Activated CD4-positive, alpha-beta T cell treated with anti-CD3 and anti-CD28 coated beads, Interleukin-2, amount 10 ng/mL, durations not matched to agents 24 days and 14 days (primary cell): ENCODE measurements around the gene SERPINB13. TPM values are rescaled to one million over a fixed set of nuclear protein-coding genes. Genes with fewer than 3 reads are reported as not detected.
"Not testable (repeated sequence)": the region's sequence is repeated elsewhere in the genome, so short reads cannot be mapped to it uniquely, and the experiment has no call there.

Experiments used
- DNase-seq: peaks from one replicate; pipeline ENCODE4 v3.0.0; 2022
- H3K27ac Mint-ChIP-seq: one replicate; pipeline ENCODE4 v1.8.0; 2022; ENCODE audit warnings: mild to moderate bottlenecking, mixed read lengths
- H3K27me3 Mint-ChIP-seq: one replicate; pipeline ENCODE4 v1.8.0; 2022; ENCODE audit warnings: mixed read lengths
- H3K36me3 Mint-ChIP-seq: one replicate; pipeline ENCODE4 v1.8.0; 2022; ENCODE audit warnings: low read depth, mild to moderate bottlenecking, mixed read lengths
- H3K4me1 Mint-ChIP-seq: one replicate; pipeline ENCODE4 v1.8.0; 2021; ENCODE audit warnings: mixed read lengths
- H3K4me3 Mint-ChIP-seq: one replicate; pipeline ENCODE4 v1.8.0; 2022; ENCODE audit warnings: mild to moderate bottlenecking, moderate library complexity, mixed read lengths
- H3K9me3 Mint-ChIP-seq: one replicate; pipeline ENCODE4 v1.8.0; 2021; ENCODE audit warnings: mixed read lengths
- intact Hi-C: fragments of 100-400 bp; cut with micrococcal nuclease; formaldehyde crosslinking; loops from one replicate; pipeline ENCODE4 v1.15.1; 2023
- total RNA-seq: library from RNA; stranded (reverse); gene quantifications from 2 replicates; pipeline ENCODE4 v1.2.3, GENCODE V29; 2022

Gene SERPINB13
- total RNA-seq, 1 donor from 2014 or later, result not detected

- no peaks in the 10 kb centered on the region for H3K36me3 Mint-ChIP-seq
Measured at GRCh38 chr18:63604791-63605567, 17.8 kb downstream of the SERPINB13 start.

GRCh38 chr18:63606526-63606925 is 19.4 kb downstream of the SERPINB13 start:
- H3K4me3 Mint-ChIP-seq, result no peak overlapping the region
- H3K36me3 Mint-ChIP-seq, result no peaks in the 10 kb centered on the region
- intact Hi-C loops, result no loop called here
- H3K9me3 Mint-ChIP-seq, result no peaks in the 10 kb centered on the region
- H3K4me1 Mint-ChIP-seq, result no peaks in the 10 kb centered on the region
- no peak for DNase-seq
- no peak overlapping the region for H3K27ac Mint-ChIP-seq
- peaks cover 7% of the 10 kb centered on the region for H3K27me3 Mint-ChIP-seq

More at GRCh38 chr18:63604791-63605567, 17.8 kb downstream of the SERPINB13 start:
- H3K27me3 Mint-ChIP-seq, result peaks cover 4% of the 10 kb centered on the region
- no peak overlapping the region for H3K4me3 Mint-ChIP-seq
- intact Hi-C loops, result no loop called here
- H3K27ac Mint-ChIP-seq, result no peak overlapping the region
- no peaks in the 10 kb centered on the region for H3K9me3 Mint-ChIP-seq
- DNase-seq, result no peak
- H3K4me1 Mint-ChIP-seq, result no peaks in the 10 kb centered on the region

- intact Hi-C loops, result no loop called here
- H3K4me3 Mint-ChIP-seq, result no peak overlapping the region
- peaks cover 6% of the 10 kb centered on the region for H3K27me3 Mint-ChIP-seq
- no peak for DNase-seq
- no peaks in the 10 kb centered on the region for H3K9me3 Mint-ChIP-seq
- no peaks in the 10 kb centered on the region for H3K4me1 Mint-ChIP-seq
- no peaks in the 10 kb centered on the region for H3K36me3 Mint-ChIP-seq
- no peak overlapping the region for H3K27ac Mint-ChIP-seq
Measured at GRCh38 chr18:63613420-63613819, 26.3 kb downstream of the SERPINB13 start.

GRCh38 chr18:63617049-63617914 is 30.1 kb downstream of the SERPINB13 start:
- intact Hi-C loops, result no loop called here
- Mint-ChIP-seq H3K36me3 (no peaks in the 10 kb centered on the region), H3K4me1 (no peaks in the 10 kb centered on the region), H3K4me3 (no peak overlapping the region), H3K9me3 (no peaks in the 10 kb centered on the region), H3K27me3 (peaks cover 2% of the 10 kb centered on the region), H3K27ac (no peak overlapping the region)
- no peak for DNase-seq

GRCh38 chr18:63617915-63618234 is 30.7 kb downstream of the SERPINB13 start:
- Mint-ChIP-seq H3K36me3 (no peaks in the 10 kb centered on the region), H3K4me1 (no peaks in the 10 kb centered on the region), H3K9me3 (peaks cover 2% of the 10 kb centered on the region), H3K27me3 (peaks cover 2% of the 10 kb centered on the region), H3K4me3 (no peak overlapping the region), H3K27ac (no peak overlapping the region)
- intact Hi-C loops, result no loop called here
- DNase-seq, result no peak

- intact Hi-C loops, result no loop called here
- no peak overlapping the region for H3K4me3 Mint-ChIP-seq
- no peaks in the 10 kb centered on the region for H3K4me1 Mint-ChIP-seq
- DNase-seq, result no peak
- H3K27me3 Mint-ChIP-seq, result peaks cover 2% of the 10 kb centered on the region
- H3K27ac Mint-ChIP-seq, result no peak overlapping the region
- H3K36me3 Mint-ChIP-seq, result no peaks in the 10 kb centered on the region
- H3K9me3 Mint-ChIP-seq, result peaks cover 9% of the 10 kb centered on the region
Measured at GRCh38 chr18:63619661-63620060, 32.5 kb downstream of the SERPINB13 start.

- no peak overlapping the region for H3K4me3 Mint-ChIP-seq
- no peak for DNase-seq
- H3K27ac Mint-ChIP-seq, result no peak overlapping the region
- H3K27me3 Mint-ChIP-seq, result no peaks in the 10 kb centered on the region
- H3K4me1 Mint-ChIP-seq, result no peaks in the 10 kb centered on the region
- no peaks in the 10 kb centered on the region for H3K36me3 Mint-ChIP-seq
- peaks cover 24% of the 10 kb centered on the region for H3K9me3 Mint-ChIP-seq
- intact Hi-C loops, result no loop called here
Measured at GRCh38 chr18:63624863-63625262, 37.7 kb downstream of the SERPINB13 start.

- Mint-ChIP-seq H3K27me3 (no peaks in the 10 kb centered on the region), H3K27ac (no peak overlapping the region), H3K36me3 (no peaks in the 10 kb centered on the region), H3K4me1 (no peaks in the 10 kb centered on the region), H3K4me3 (no peak overlapping the region), H3K9me3 (peaks cover 24% of the 10 kb centered on the region)
- intact Hi-C loops, result no loop called here
- DNase-seq, result no peak
Measured at GRCh38 chr18:63626431-63626830, 39.3 kb downstream of the SERPINB13 start.

GRCh38 chr18:63627819-63628218 is 40.7 kb downstream of the SERPINB13 start:
- no peaks in the 10 kb centered on the region for H3K27me3 Mint-ChIP-seq
- DNase-seq, result no peak
- no peak overlapping the region for H3K27ac Mint-ChIP-seq
- intact Hi-C loops, result no loop called here
- H3K4me1 Mint-ChIP-seq, result no peaks in the 10 kb centered on the region
- peaks cover 23% of the 10 kb centered on the region for H3K9me3 Mint-ChIP-seq
- H3K4me3 Mint-ChIP-seq, result no peak overlapping the region
- H3K36me3 Mint-ChIP-seq, result no peaks in the 10 kb centered on the region

- no peak for DNase-seq
- H3K9me3 Mint-ChIP-seq, result no peaks in the 10 kb centered on the region
- H3K4me3 Mint-ChIP-seq, result no peak overlapping the region
- H3K36me3 Mint-ChIP-seq, result no peaks in the 10 kb centered on the region
- intact Hi-C loops, result no loop called here
- no peaks in the 10 kb centered on the region for H3K27me3 Mint-ChIP-seq
- H3K4me1 Mint-ChIP-seq, result no peaks in the 10 kb centered on the region
- no peak overlapping the region for H3K27ac Mint-ChIP-seq
Measured at GRCh38 chr18:63637703-63638102, 50.6 kb downstream of the SERPINB13 start.

GRCh38 chr18:63641157-63641680 is 54.1 kb downstream of the SERPINB13 start:
- DNase-seq, intact Hi-C loops, H3K9me3 Mint-ChIP-seq, H3K36me3 Mint-ChIP-seq, H3K4me1 Mint-ChIP-seq, H3K4me3 Mint-ChIP-seq, H3K27ac Mint-ChIP-seq, H3K27me3 Mint-ChIP-seq: not testable (repeated sequence)

- H3K27me3 Mint-ChIP-seq, DNase-seq, intact Hi-C loops, H3K27ac Mint-ChIP-seq, H3K36me3 Mint-ChIP-seq, H3K9me3 Mint-ChIP-seq, H3K4me3 Mint-ChIP-seq, H3K4me1 Mint-ChIP-seq: not testable (repeated sequence)
Measured at GRCh38 chr18:63642668-63643356, 55.7 kb downstream of the SERPINB13 start.

GRCh38 chr18:63644142-63644541 is 57.0 kb downstream of the SERPINB13 start, which contains the start of gene SERPINB4:
SERPINB4 (minus strand) TSS chr18:63644256; CDS start chr18:63643577, 679 bp downstream.
- H3K36me3 Mint-ChIP-seq, intact Hi-C loops, H3K27ac Mint-ChIP-seq, DNase-seq, H3K27me3 Mint-ChIP-seq, H3K4me1 Mint-ChIP-seq, H3K9me3 Mint-ChIP-seq, H3K4me3 Mint-ChIP-seq: not testable (repeated sequence)

- H3K27me3 Mint-ChIP-seq, H3K4me1 Mint-ChIP-seq, H3K4me3 Mint-ChIP-seq, H3K36me3 Mint-ChIP-seq, intact Hi-C loops, H3K27ac Mint-ChIP-seq, DNase-seq, H3K9me3 Mint-ChIP-seq: not testable (repeated sequence)
Measured at GRCh38 chr18:63644694-63645093, 57.6 kb downstream of the SERPINB13 start.
